Duodenal mucosa (tissue), 2 donors: Measurements from ENCODE around the gene ZBTB20.

Source experiments
- H3K27ac ChIP-seq: one replicate; pipeline ENCODE4 v1.7.0; 2013; ENCODE audit warnings: low read depth, low read length
- H3K27me3 ChIP-seq, 2 donors: one replicate each; pipeline ENCODE4 v1.7.0; 2013; ENCODE audit warnings: low read length in 2 of 2, control low read depth in 1 of 2; ENCODE audit not compliant: insufficient read depth in 2 of 2, control insufficient read depth in 1 of 2
- H3K36me3 ChIP-seq, 2 donors: one replicate each; pipeline ENCODE4 v1.7.0; 2013; ENCODE audit warnings: low read length in 2 of 2, control low read depth in 1 of 2; ENCODE audit not compliant: insufficient read depth in 2 of 2, control insufficient read depth in 1 of 2
- H3K4me1 ChIP-seq, 2 donors: one replicate each; pipeline ENCODE4 v1.7.0; 2013; ENCODE audit warnings: low read length in 2 of 2, control low read depth in 1 of 2; ENCODE audit not compliant: insufficient read depth in 2 of 2, control insufficient read depth in 1 of 2
- H3K4me3 ChIP-seq, 2 donors: one replicate each; pipeline ENCODE4 v1.7.0; 2013; ENCODE audit warnings: low read length in 2 of 2, low read depth in 1 of 2
- H3K9ac ChIP-seq, 2 donors: one replicate each; pipeline ENCODE4 v1.7.0; 2013; ENCODE audit warnings: low read length in 2 of 2, low read depth in 1 of 2
- H3K9me3 ChIP-seq, 2 donors: one replicate each; pipeline ENCODE4 v1.7.0; 2013; ENCODE audit warnings: low read length in 2 of 2, control low read depth in 1 of 2; ENCODE audit not compliant: control insufficient read depth in 1 of 2

Gene ZBTB20

DNA sequence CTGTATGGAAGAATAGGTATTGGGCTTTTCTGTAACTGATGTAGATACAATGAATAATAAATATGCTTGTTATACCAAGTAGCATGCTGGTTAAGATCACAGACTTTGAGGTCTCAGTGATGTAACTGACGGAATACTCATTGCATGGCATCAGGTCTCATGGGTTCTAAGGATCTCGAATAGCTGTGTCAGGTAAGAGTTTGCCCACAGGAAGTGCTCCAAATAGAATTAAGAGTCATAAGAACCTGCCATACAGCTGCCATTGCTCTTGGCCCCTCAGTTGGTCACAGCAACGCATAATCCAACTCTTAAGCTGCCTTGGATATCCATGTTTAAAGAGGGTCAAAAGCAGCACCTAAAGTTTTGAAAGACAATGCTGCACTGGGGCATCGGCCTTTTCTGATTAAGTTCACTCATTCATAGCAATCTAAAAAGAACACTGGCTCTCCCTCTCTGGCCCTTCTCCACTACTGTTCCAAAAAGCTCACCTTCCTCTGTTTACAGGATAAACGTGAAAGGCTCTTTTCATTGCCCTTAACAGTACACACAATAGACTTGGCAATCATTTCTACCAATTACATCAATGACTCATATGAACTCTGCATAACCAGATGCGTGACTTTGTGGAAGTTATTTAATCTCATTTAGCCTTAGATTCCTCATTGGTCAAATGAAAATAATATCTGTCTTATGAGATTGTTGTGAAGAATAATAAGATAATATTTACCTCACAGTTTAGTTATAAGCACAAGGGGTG is 74.6 kb downstream of the ZBTB20 start:
- no peaks in the 10 kb centered on the region for H3K9me3 ChIP-seq
- H3K27ac ChIP-seq: no peak overlapping the region
- H3K4me1 ChIP-seq: peaks cover 14 to 16% of the 10 kb centered on the region in 2 donors
- peaks cover 0 to 4% of the 10 kb centered on the region in 2 donors for H3K36me3 ChIP-seq
- H3K27me3 ChIP-seq: no peaks in the 10 kb centered on the region
- no peak overlapping the region for H3K9ac ChIP-seq
- no peak overlapping the region for H3K4me3 ChIP-seq

DNA sequence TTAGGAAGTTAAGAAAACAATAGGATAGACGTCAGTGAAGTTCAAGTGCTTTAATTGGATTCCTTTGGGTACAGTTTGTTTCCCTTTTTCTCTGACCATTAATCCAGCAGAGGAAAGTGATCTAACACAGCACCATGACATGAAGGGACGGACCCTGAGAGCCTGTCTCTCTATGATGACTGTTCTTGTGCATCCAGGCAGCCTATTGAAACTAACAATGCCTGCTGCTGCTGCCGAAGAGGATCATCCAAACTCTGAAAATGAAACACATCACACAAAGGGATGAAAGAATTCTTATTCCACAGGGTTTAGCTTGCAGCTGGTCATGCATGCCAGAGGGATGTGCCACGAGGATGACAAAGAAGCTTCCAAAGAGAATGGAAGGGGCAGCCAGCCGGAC is 75.5 kb downstream of the ZBTB20 start:
- no peaks in the 10 kb centered on the region for H3K27me3 ChIP-seq
- no peak overlapping the region for H3K27ac ChIP-seq
- H3K36me3 ChIP-seq: peaks cover 0 to 4% of the 10 kb centered on the region in 2 donors
- no peak overlapping the region for H3K9ac ChIP-seq
- H3K4me1 ChIP-seq: peaks cover 9 to 16% of the 10 kb centered on the region in 2 donors
- H3K4me3 ChIP-seq: no peak overlapping the region
- no peaks in the 10 kb centered on the region for H3K9me3 ChIP-seq

GRCh38 chr3:115071166-115071565 is 75.9 kb downstream of the ZBTB20 start:
- Histone ChIP-seq H3K27me3 (no peaks in the 10 kb centered on the region), H3K4me1 (peaks cover 9 to 16% of the 10 kb centered on the region in 2 donors), H3K27ac (no peak overlapping the region), H3K4me3 (no peak overlapping the region), H3K36me3 (peaks cover 0 to 4% of the 10 kb centered on the region in 2 donors), H3K9ac (no peak overlapping the region), H3K9me3 (no peaks in the 10 kb centered on the region)

GRCh38 chr3:115068799-115069198 is 78.3 kb downstream of the ZBTB20 start:
- Histone ChIP-seq H3K27ac (no peak overlapping the region), H3K4me3 (no peak overlapping the region)

DNA sequence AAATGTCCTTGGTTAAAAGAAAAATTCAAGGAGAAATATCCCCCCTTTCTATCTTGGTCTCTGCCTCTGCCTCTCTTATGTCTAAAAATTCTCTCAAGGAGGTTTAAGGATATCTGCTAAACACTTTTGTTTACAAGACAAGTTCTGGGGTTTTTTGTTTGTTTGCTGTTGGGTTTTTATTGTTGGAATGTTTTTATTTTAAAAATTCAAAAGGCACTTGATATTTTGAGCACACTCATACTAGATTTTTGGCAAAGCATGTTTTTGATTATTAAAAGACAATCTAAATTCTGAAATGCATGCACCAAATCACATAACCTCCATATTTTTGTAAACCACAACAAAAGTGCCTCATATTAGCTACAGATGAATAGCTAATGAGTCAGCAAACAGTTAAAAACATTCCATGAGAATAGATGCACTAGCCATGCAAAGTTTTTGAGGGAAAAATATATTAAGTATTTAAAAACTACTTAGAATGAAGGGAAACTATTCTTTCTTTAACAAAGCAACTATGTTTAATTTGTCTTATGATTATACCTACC is 84.6 kb downstream of the ZBTB20 start:
- no peaks in the 10 kb centered on the region for H3K27me3 ChIP-seq
- no peak overlapping the region for H3K4me3 ChIP-seq
- no peak overlapping the region for H3K27ac ChIP-seq
- no peak overlapping the region for H3K9ac ChIP-seq
- no peaks in the 10 kb centered on the region for H3K36me3 ChIP-seq
- H3K4me1 ChIP-seq: peaks cover 0 to 5% of the 10 kb centered on the region in 2 donors
- no peaks in the 10 kb centered on the region for H3K9me3 ChIP-seq

More at GRCh38 chr3:115068799-115069198, 78.3 kb downstream of the ZBTB20 start:
- no peak overlapping the region for H3K9ac ChIP-seq
- H3K36me3 ChIP-seq: peaks cover 0 to 4% of the 10 kb centered on the region in 2 donors
- H3K27me3 ChIP-seq: no peaks in the 10 kb centered on the region
- H3K4me1 ChIP-seq: peaks cover 8 to 9% of the 10 kb centered on the region in 2 donors
- H3K9me3 ChIP-seq: no peaks in the 10 kb centered on the region

DNA sequence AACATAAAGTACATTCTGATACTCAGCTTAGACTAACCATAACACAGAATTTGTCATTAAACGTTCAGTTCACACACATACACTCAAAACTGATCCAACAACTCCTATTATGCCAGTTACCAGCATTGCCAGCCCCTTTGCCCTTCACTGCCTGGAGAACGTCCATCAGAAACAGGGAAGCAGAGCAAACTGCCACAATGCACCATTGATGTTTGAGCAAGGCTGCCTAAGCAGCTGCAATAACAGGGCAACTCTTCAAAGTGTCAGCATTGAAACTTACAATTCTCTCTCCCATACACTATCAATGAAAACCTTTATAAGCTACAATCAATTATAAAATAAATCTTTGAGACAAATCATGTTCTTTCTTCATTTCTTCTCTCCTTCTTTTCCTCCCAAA is 85.1 kb downstream of the ZBTB20 start:
- H3K4me1 ChIP-seq: peaks cover 0 to 5% of the 10 kb centered on the region in 2 donors
- H3K27ac ChIP-seq: no peak overlapping the region
- H3K27me3 ChIP-seq: no peaks in the 10 kb centered on the region
- no peaks in the 10 kb centered on the region for H3K36me3 ChIP-seq
- no peak overlapping the region for H3K4me3 ChIP-seq
- H3K9me3 ChIP-seq: no peaks in the 10 kb centered on the region
- no peak overlapping the region for H3K9ac ChIP-seq

DNA sequence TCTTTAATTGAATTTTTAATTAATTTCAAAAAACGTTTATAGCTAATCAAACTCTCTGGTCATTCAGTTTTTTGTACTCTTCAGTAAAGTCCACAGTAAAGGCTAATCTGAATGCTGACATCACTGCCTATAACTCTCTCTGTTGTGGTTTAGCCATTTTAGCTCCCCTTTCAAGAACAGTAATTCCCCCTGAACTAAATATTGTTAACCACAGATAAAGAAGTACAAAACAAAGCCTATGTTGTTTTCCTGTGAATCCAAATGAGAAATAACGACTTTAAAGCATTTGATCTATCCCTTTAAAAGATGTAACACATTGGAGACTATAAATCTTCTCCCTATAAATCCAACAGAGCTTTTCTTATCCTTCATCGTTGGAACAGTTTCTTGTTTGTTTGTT is 94.2 kb downstream of the ZBTB20 start:
- no peak overlapping the region for H3K9ac ChIP-seq
- no peaks in the 10 kb centered on the region for H3K36me3 ChIP-seq
- H3K9me3 ChIP-seq: no peaks in the 10 kb centered on the region
- H3K4me3 ChIP-seq: no peak overlapping the region
- no peak overlapping the region for H3K27ac ChIP-seq
- H3K4me1 ChIP-seq: no peaks in the 10 kb centered on the region
- H3K27me3 ChIP-seq: no peaks in the 10 kb centered on the region

GRCh38 chr3:115042351-115042750 is 104.7 kb downstream of the ZBTB20 start:
- no peaks in the 10 kb centered on the region for H3K27me3 ChIP-seq
- H3K9ac ChIP-seq: no peak overlapping the region
- no peak overlapping the region for H3K4me3 ChIP-seq
- no peak overlapping the region for H3K27ac ChIP-seq
- no peaks in the 10 kb centered on the region for H3K9me3 ChIP-seq
- H3K4me1 ChIP-seq: no peaks in the 10 kb centered on the region
- H3K36me3 ChIP-seq: no peaks in the 10 kb centered on the region

DNA sequence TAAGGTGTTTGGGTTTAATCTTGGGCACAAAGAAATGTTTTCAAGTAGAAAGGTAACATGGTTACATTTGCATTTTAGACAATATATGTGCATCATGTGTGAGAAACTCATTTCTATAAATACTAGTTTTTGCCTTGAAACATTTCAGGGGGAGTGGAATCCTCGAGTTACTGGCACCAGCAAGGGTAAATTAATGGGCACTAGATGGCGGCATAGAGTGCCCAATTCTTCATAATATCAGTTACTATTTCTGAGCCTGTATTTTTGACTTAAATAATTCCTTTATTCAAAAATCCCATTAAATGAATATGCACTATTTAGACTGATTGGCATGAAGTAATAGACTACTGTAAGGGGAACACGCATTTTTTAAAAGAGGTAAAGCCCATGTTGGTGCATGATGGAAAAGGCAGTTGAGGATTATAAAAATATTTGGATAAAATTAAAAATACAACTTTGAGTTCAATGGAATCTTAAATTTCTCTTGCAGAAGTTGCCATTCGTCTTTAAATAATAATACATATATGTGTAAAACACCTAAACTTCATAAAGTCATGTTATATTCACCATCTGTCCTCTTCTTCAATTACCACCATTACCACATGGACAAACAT is 106.3 kb downstream of the ZBTB20 start:
- H3K4me3 ChIP-seq: no peak overlapping the region
- H3K27me3 ChIP-seq: no peaks in the 10 kb centered on the region
- no peak overlapping the region for H3K27ac ChIP-seq
- no peak overlapping the region for H3K9ac ChIP-seq
- no peaks in the 10 kb centered on the region for H3K4me1 ChIP-seq
- no peaks in the 10 kb centered on the region for H3K9me3 ChIP-seq
- no peaks in the 10 kb centered on the region for H3K36me3 ChIP-seq

DNA sequence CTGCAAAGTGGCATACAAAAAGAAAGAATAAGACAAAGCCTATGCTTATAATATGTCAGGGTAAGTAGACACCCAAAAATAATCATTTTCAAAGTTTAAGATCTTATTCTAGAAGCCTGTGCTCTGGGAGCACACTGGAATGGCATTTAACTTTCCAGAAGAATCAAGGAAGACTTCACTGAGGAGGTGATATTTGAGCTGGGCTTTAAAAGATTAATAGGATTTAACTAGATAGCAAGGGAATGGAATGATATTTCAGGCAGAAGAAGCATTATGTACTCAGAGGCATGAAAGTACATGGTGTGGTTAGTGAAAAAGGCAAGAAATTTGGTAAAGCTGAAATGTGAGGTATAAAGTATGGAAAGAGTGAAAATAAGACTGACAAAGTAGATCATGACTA is 106.8 kb downstream of the ZBTB20 start:
- Histone ChIP-seq H3K27me3 (no peaks in the 10 kb centered on the region), H3K4me3 (no peak overlapping the region), H3K36me3 (no peaks in the 10 kb centered on the region), H3K9ac (no peak overlapping the region), H3K9me3 (peaks cover 0 to 2% of the 10 kb centered on the region in 2 donors), H3K27ac (no peak overlapping the region), H3K4me1 (no peaks in the 10 kb centered on the region)
